ENCODE data around the gene EPB41. TPM values are rescaled to one million over a fixed set of nuclear protein-coding genes. Genes with fewer than 3 reads are reported as not detected.

Gene EPB41
- total RNA-seq, 1 experiment from 2014 or later = 41.7 TPM

- H3K4me2 ChIP-seq (ENCODE audit: low read length) = no peak overlapping the region
- ChIA-PET POLR2A (interaction anchor here (1.2 kb wide), 1 partner anchor 9 kb away, joined by 3 read pairs; no protein-coding TSS in a partner anchor), RAD21 (ENCODE audit: low non-redundant PET in 1 of 2, low total read pairs in 2 of 2, uncharacterized antibody in 2 of 2, unreplicated experiment in 2 of 2) (no interaction called here), CTCF (interaction anchor here (1.2 to 1.8 kb wide), 3 partner anchors 9 to 14 kb away, joined by 3 to 13 read pairs (median 4); no protein-coding TSS in a partner anchor)
- H3K9me2 ChIP-seq (ENCODE audit: insufficient read depth) = no peaks in the 10 kb centered on the region
- no peak overlapping the region for H3K4me3 ChIP-seq (replicated peaks in 1 of 2; ENCODE audit: low read depth in 1 of 2, low read length in 2 of 2)
- no peaks in the 10 kb centered on the region for H4K20me1 ChIP-seq (ENCODE audit: insufficient read depth)
- H3K79me2 ChIP-seq (ENCODE audit: insufficient read depth, low read length) = no peaks in the 10 kb centered on the region
- intact Hi-C loops (cut with micrococcal nuclease) = no loop called here
- no peaks in the 10 kb centered on the region for H3K36me3 ChIP-seq (ENCODE audit: control insufficient read depth in 1 of 2, insufficient read depth in 2 of 2, low read length in 2 of 2)
- H3K27me3 ChIP-seq (ENCODE audit: insufficient read depth, low read length) = no peaks in the 10 kb centered on the region
- ATAC-seq (no peak), DNase-seq (ENCODE audit: low read depth, low spot score) (no peak)
- H3K27ac ChIP-seq (ENCODE audit: low read depth, low read length) = no peak overlapping the region
- no peak for TF ChIP-seq SIN3A (IDR thresholded peaks at IDR 0.05; ENCODE audit: low read depth)
- no peaks in the 10 kb centered on the region for H3K9me3 ChIP-seq (ENCODE audit: control insufficient read depth in 1 of 2, insufficient read depth in 1 of 2, low read depth in 1 of 2, low read length in 2 of 2)
- no TSS peak for BruUV-seq (replicated peaks)
- peaks cover 0 to 4% of the 10 kb centered on the region in 2 experiments; a peak in 1 of 4 replicates for H3K4me1 ChIP-seq (ENCODE audit: control insufficient read depth in 1 of 2, insufficient read depth in 2 of 2, low read length in 2 of 2)
- H3K9ac ChIP-seq (ENCODE audit: low read length) = no peak overlapping the region
- no peak overlapping the region for H2AFZ ChIP-seq (ENCODE audit: low read depth, low read length, poor library complexity, severe bottlenecking)
These were observed 46.5 kb upstream of the EPB41 start for GRCh38 chr1:28867850-28868249.

- DNase-seq (ENCODE audit: low read depth, low spot score) (no peak), ATAC-seq (no peak)
- Histone ChIP-seq H3K9me2 (ENCODE audit: insufficient read depth) (no peaks in the 10 kb centered on the region), H3K27me3 (ENCODE audit: insufficient read depth, low read length) (no peaks in the 10 kb centered on the region), H2AFZ (ENCODE audit: low read depth, low read length, poor library complexity, severe bottlenecking) (no peak overlapping the region), H3K4me3 (replicated peaks in 1 of 2; ENCODE audit: low read depth in 1 of 2, low read length in 2 of 2) (no peak overlapping the region), H3K27ac (ENCODE audit: low read depth, low read length) (no peak overlapping the region), H3K4me2 (ENCODE audit: low read length) (no peak overlapping the region), H3K79me2 (ENCODE audit: insufficient read depth, low read length) (no peaks in the 10 kb centered on the region), H4K20me1 (ENCODE audit: insufficient read depth) (no peaks in the 10 kb centered on the region), H3K9ac (ENCODE audit: low read length) (no peak overlapping the region), H3K36me3 (ENCODE audit: control insufficient read depth in 1 of 2, insufficient read depth in 2 of 2, low read length in 2 of 2) (no peaks in the 10 kb centered on the region), H3K4me1 (ENCODE audit: control insufficient read depth in 1 of 2, insufficient read depth in 2 of 2, low read length in 2 of 2) (peaks cover 5 to 12% of the 10 kb centered on the region in 2 experiments), H3K9me3 (ENCODE audit: control insufficient read depth in 1 of 2, insufficient read depth in 1 of 2, low read depth in 1 of 2, low read length in 2 of 2) (no peaks in the 10 kb centered on the region)
- POLR2A ChIA-PET = interaction anchor here (1.2 kb wide), 1 partner anchor 221 kb away, joined by 3 read pairs; the partner anchor contains the start of gene RNU11
- RAD21 ChIA-PET (ENCODE audit: low non-redundant PET in 1 of 2, low total read pairs in 2 of 2, uncharacterized antibody in 2 of 2, unreplicated experiment in 2 of 2) = no interaction called here
- CTCF ChIA-PET = interaction anchor here (0.6 kb wide), 1 partner anchor 11 kb away, joined by 3 read pairs; no protein-coding TSS in a partner anchor
- intact Hi-C loops (cut with micrococcal nuclease) = loop anchor here (10.0 kb wide), 1 partner anchor 505 kb away; the partner anchor contains the start of gene PHACTR4
- BruUV-seq (replicated peaks) = no TSS peak
- TF ChIP-seq, protein P1, sequence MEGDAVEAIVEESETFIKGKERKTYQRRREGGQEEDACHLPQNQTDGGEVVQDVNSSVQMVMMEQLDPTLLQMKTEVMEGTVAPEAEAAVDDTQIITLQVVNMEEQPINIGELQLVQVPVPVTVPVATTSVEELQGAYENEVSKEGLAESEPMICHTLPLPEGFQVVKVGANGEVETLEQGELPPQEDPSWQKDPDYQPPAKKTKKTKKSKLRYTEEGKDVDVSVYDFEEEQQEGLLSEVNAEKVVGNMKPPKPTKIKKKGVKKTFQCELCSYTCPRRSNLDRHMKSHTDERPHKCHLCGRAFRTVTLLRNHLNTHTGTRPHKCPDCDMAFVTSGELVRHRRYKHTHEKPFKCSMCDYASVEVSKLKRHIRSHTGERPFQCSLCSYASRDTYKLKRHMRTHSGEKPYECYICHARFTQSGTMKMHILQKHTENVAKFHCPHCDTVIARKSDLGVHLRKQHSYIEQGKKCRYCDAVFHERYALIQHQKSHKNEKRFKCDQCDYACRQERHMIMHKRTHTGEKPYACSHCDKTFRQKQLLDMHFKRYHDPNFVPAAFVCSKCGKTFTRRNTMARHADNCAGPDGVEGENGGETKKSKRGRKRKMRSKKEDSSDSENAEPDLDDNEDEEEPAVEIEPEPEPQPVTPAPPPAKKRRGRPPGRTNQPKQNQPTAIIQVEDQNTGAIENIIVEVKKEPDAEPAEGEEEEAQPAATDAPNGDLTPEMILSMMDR (IDR thresholded peaks at IDR 0.05 in 2 of 3, conservative IDR thresholded peaks at IDR 0.05 in 1 of 3; ENCODE audit: borderline replicate concordance in 1 of 3, insufficient read depth in 1 of 3, low read depth in 2 of 3, low read length in 2 of 3) = no peak
- no peak for TF ChIP-seq POLR2AphosphoS5 (IDR thresholded peaks at IDR 0.05; ENCODE audit: low read depth, low read length)
- no peak for TF ChIP-seq POLR2A (IDR thresholded peaks at IDR 0.05; ENCODE audit: borderline replicate concordance, extremely low read depth, insufficient read depth, insufficient read length)
- TF ChIP-seq EZH2 (IDR thresholded peaks at IDR 0.05) = no peak
- no peak for TF ChIP-seq EZH2phosphoT487 (IDR thresholded peaks at IDR 0.05; ENCODE audit: borderline replicate concordance)
- TF ChIP-seq, protein P2, sequence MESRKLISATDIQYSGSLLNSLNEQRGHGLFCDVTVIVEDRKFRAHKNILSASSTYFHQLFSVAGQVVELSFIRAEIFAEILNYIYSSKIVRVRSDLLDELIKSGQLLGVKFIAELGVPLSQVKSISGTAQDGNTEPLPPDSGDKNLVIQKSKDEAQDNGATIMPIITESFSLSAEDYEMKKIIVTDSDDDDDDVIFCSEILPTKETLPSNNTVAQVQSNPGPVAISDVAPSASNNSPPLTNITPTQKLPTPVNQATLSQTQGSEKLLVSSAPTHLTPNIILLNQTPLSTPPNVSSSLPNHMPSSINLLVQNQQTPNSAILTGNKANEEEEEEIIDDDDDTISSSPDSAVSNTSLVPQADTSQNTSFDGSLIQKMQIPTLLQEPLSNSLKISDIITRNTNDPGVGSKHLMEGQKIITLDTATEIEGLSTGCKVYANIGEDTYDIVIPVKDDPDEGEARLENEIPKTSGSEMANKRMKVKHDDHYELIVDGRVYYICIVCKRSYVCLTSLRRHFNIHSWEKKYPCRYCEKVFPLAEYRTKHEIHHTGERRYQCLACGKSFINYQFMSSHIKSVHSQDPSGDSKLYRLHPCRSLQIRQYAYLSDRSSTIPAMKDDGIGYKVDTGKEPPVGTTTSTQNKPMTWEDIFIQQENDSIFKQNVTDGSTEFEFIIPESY (IDR thresholded peaks at IDR 0.05; ENCODE audit: extremely low read depth, insufficient replicate concordance, low read length) = no peak
- TF ChIP-seq ELF1 (IDR thresholded peaks at IDR 0.05; ENCODE audit: borderline replicate concordance, low read depth) = no peak
- TF ChIP-seq FOSL1 (IDR thresholded peaks at IDR 0.05; ENCODE audit: low read depth) = no peak
- TF ChIP-seq EGR1 (IDR thresholded peaks at IDR 0.05; ENCODE audit: low read depth) = no peak
- TF ChIP-seq ZNF274 (IDR thresholded peaks at IDR 0.05; ENCODE audit: low read depth, low read length) = no peak
- TF ChIP-seq YY1 (IDR thresholded peaks at IDR 0.05; ENCODE audit: extremely low read depth, insufficient replicate concordance, low read depth, low read length) = no peak
- TF ChIP-seq, protein P3, sequence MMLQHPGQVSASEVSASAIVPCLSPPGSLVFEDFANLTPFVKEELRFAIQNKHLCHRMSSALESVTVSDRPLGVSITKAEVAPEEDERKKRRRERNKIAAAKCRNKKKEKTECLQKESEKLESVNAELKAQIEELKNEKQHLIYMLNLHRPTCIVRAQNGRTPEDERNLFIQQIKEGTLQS (IDR thresholded peaks at IDR 0.05) = no peak
- TF ChIP-seq JUND (IDR thresholded peaks at IDR 0.05) = no peak
- no peak for TF ChIP-seq SP1 (IDR thresholded peaks at IDR 0.05; ENCODE audit: low read depth)
- TF ChIP-seq RAD21 (IDR thresholded peaks at IDR 0.05; ENCODE audit: low read depth) = no peak
- no peak for TF ChIP-seq CBX3 (IDR thresholded peaks at IDR 0.05; ENCODE audit: low read depth)
- no peak for TF ChIP-seq TCF7L2 (IDR thresholded peaks at IDR 0.05; ENCODE audit: borderline replicate concordance, extremely low read depth, insufficient read depth, insufficient read length)
These were observed 44.4 kb upstream of the EPB41 start for GRCh38 chr1:28869952-28870351.
